K562 (cell line): Measurements from ENCODE around the gene DOCK7. TPM values are rescaled to one million over a fixed set of nuclear protein-coding genes. Genes with fewer than 3 reads are reported as not detected.
A peak's percentile ranks its signal among the peaks of the same experiment; 100 is the strongest.

Experiments used
- ATF3 ChIP-seq, 2 experiments: fragments of 450-650 bp in 1 of 2; sonication (generic) in 1 of 2; formaldehyde crosslinking in 1 of 2; IDR thresholded peaks in 1 of 2; conservative IDR thresholded peaks in 1 of 2; 2 replicates each; pipeline versions ENCODE4 v1.6.1 to v1.8.1; 2016 to 2023; ENCODE audit warnings: mild to moderate bottlenecking in 2 of 2, moderate library complexity in 2 of 2, inconsistent platforms in 1 of 2, missing genetic modification reagents in 1 of 2
- C11orf30 ChIP-seq: fragments of 450-650 bp; IDR thresholded peaks from 2 replicates; pipeline ENCODE4 v1.6.1; 2016; ENCODE audit warnings: low read depth, mild to moderate bottlenecking
- CCAR2 ChIP-seq: fragments of 200-400 bp; formaldehyde crosslinking; IDR thresholded peaks from 2 replicates; pipeline ENCODE4 v1.6.1; 2017; ENCODE audit warnings: mild to moderate bottlenecking, low read depth, low read length
- CCNT2 ChIP-seq: IDR thresholded peaks from 2 replicates; pipeline ENCODE4 v1.6.1; 2011; ENCODE audit warnings: borderline replicate concordance, low read depth, mild to moderate bottlenecking, moderate library complexity, mixed read lengths, low read length; ENCODE audit not compliant: insufficient read length; ENCODE audit errors: extremely low read depth
- DACH1 ChIP-seq: fragments of 450-650 bp; IDR thresholded peaks from 2 replicates; pipeline ENCODE4 v1.6.1; 2018; ENCODE audit not compliant: partially characterized antibody
- E2F1 ChIP-seq: sonication (generic); formaldehyde crosslinking; IDR thresholded peaks from 2 replicates; pipeline ENCODE4 v1.8.1; 2023; ENCODE audit warnings: mild to moderate bottlenecking, missing genetic modification reagents, moderate library complexity
- ELK3 ChIP-seq: fragments of 450-650 bp; formaldehyde crosslinking; IDR thresholded peaks from 2 replicates; pipeline ENCODE4 v1.4.0; 2020; ENCODE audit warnings: mild to moderate bottlenecking
- HNRNPLL ChIP-seq: fragments of 200-400 bp; formaldehyde crosslinking; IDR thresholded peaks from 2 replicates; pipeline ENCODE4 v1.6.1; 2017; ENCODE audit warnings: low read length, low read depth, mild to moderate bottlenecking; ENCODE audit not compliant: poor library complexity, severe bottlenecking
- HOMEZ ChIP-seq: fragments of 250-450 bp; sonication (Bioruptor Pico); IDR thresholded peaks from 2 replicates; pipeline ENCODE4 v1.4.0; 2020; ENCODE audit warnings: mild to moderate bottlenecking, moderate library complexity
- KLF16 ChIP-seq: IDR thresholded peaks from 2 replicates; pipeline ENCODE4 v1.6.1; 2016; ENCODE audit warnings: antibody characterized with exemption
- MAFG ChIP-seq: fragments of 450-650 bp; conservative IDR thresholded peaks from 2 replicates; pipeline ENCODE4 v1.6.1; 2016; ENCODE audit warnings: missing genetic modification characterization, missing compliant biosample characterization
- MEF2D ChIP-seq: conservative IDR thresholded peaks from 2 replicates; pipeline ENCODE4 v1.6.1; 2016; ENCODE audit warnings: low read depth, missing genetic modification characterization, missing compliant biosample characterization
- NFE2L1 ChIP-seq: fragments of 450-650 bp; IDR thresholded peaks from 2 replicates; pipeline ENCODE4 v1.6.1; 2016; ENCODE audit warnings: missing genetic modification characterization, low read depth, mild to moderate bottlenecking, missing compliant biosample characterization, moderate library complexity, borderline replicate concordance
- PRMT5 ChIP-seq: sonication (generic); formaldehyde crosslinking; IDR thresholded peaks from 2 replicates; pipeline ENCODE4 v1.5.0; 2020; ENCODE audit warnings: missing genetic modification reagents
- PTTG1 ChIP-seq: fragments of 450-650 bp; IDR thresholded peaks from 2 replicates; pipeline ENCODE4 v1.6.1; 2016; ENCODE audit warnings: low read depth, mild to moderate bottlenecking, missing genetic modification characterization, missing compliant biosample characterization
- RBM39 ChIP-seq: fragments of 200-400 bp; formaldehyde crosslinking; optimal IDR thresholded peaks from 2 replicates; pipeline ENCODE3; 2018; ENCODE audit warnings: low read depth, low read length
- RFX1 ChIP-seq: fragments of 450-650 bp; IDR thresholded peaks from 2 replicates; pipeline ENCODE4 v1.6.1; 2016; ENCODE audit warnings: mild to moderate bottlenecking, moderate library complexity
- SRSF7 ChIP-seq: fragments of 200-400 bp; formaldehyde crosslinking; optimal IDR thresholded peaks from 2 replicates; pipeline ENCODE3; 2017; ENCODE audit warnings: mild to moderate bottlenecking, low read depth, low read length
- TAF9B ChIP-seq: fragments of 450-650 bp; IDR thresholded peaks from 2 replicates; pipeline ENCODE4 v1.6.1; 2018; ENCODE audit warnings: mild to moderate bottlenecking; ENCODE audit not compliant: partially characterized antibody
- USF2 ChIP-seq: sonication (generic); formaldehyde crosslinking; IDR thresholded peaks from 2 replicates; pipeline ENCODE4 v1.5.0; 2020; ENCODE audit warnings: missing genetic modification reagents
- ZKSCAN8 ChIP-seq: fragments of 200-800 bp; sonication (Bioruptor generic); IDR thresholded peaks from 2 replicates; pipeline ENCODE4 v1.6.1; 2016; ENCODE audit warnings: missing genetic modification characterization, missing compliant biosample characterization
- ZNF408 ChIP-seq: fragments of 250-450 bp; sonication (Bioruptor Pico); IDR thresholded peaks from 2 replicates; pipeline ENCODE4 v1.4.0; 2020; ENCODE audit warnings: low read depth, mild to moderate bottlenecking, moderate library complexity
- polyA plus RNA-seq, 8 experiments: library from polyadenylated mRNA; depleted of rRNA in 4 of 8; stranded (reverse) in 5 of 8; unstranded in 3 of 8; fragments of >200 nt; fragmentation: Nextera tagmentation in 2 of 8; fragmentation: Illumina TruSeq in 1 of 8; extraction: Ambion mirVana in 2 of 8; extraction: Trizol in 1 of 8; gene quantifications; 2 replicates each; pipeline versions ENCODE4 v1.2.1 to v1.2.3, GENCODE V29; 2011 to 2014; ENCODE audit warnings: inconsistent platforms in 1 of 8, missing spikeins in 1 of 8
- total RNA-seq, 7 experiments: library from RNA; depleted of rRNA in 6 of 7; stranded (reverse); fragments of >200 nt in 6 of 7; fragmentation: Illumina TruSeq in 2 of 7; extraction: Trizol in 2 of 7; gene quantifications; 2 replicates each; pipeline versions ENCODE4 v1.2.1 to v1.2.3, GENCODE V29; 2011 to 2021; ENCODE audit warnings: low replicate concordance in 1 of 7

DOCK7 gene
- total and polyA plus RNA-seq, 9 of the 15 experiments (the other 6 are each of a cell fraction or from before 2014, with no cell fraction given) = 4.9 to 35.1 (median 12.6) TPM

- TF ChIP-seq E2F1 (CRISPR knock-in tag) (0 out of 2 replicates have a peak, but pooled peaks have one; percentile 56), NFE2L1 (no peak), RBM39 (no peak), USF2 (CRISPR knock-in tag) (no peak), KLF16 (no peak), PRMT5 (CRISPR knock-in tag) (no peak), RFX1 (no peak), MEF2D (tag) (peak; percentile 59; the same call in 1 of the 2 replicates), ELK3 (CRISPR knock-in tag) (no peak), DACH1 (peak; percentile 95), PTTG1 (no peak), CCAR2 (no peak), HOMEZ (CRISPR knock-in tag) (no peak), ZKSCAN8 (0 out of 2 replicates have a peak, but pooled peaks have one; percentile 11), CCNT2 (peak; percentile 29), C11orf30 (no peak; the same call in 1 of the 2 replicates), TAF9B (peak; percentile 67), HNRNPLL (peak; percentile 95), ATF3 (IDR thresholded peaks at IDR 0.05) (no peak), ATF3 (CRISPR knock-in tag; conservative IDR thresholded peaks at IDR 0.05) (0 out of 2 replicates have a peak, but pooled peaks have one; percentile 37), SRSF7 (no peak), ZNF408 (no peak), MAFG (tag) (no peak)
Observed at GRCh38 chr1:62436466-62437272, 251.5 kb downstream of the DOCK7 start, which contains the start of gene USP1 (continued).
